HL-60/S4 treated with phorbol 12-myristate 13-acetate at 8.2 ng/mL for 4 days and 3 days (cell line): ENCODE data around the gene NEB.

ENCODE experiments used
- in situ Hi-C: fragments of 300-500 bp; cut with MboI; formaldehyde crosslinking; loops from 2 replicates; pipeline ENCODE4 v1.15.0; 2022; ENCODE audit warnings: low sequenced_read_pairs

NEB gene, protein sequence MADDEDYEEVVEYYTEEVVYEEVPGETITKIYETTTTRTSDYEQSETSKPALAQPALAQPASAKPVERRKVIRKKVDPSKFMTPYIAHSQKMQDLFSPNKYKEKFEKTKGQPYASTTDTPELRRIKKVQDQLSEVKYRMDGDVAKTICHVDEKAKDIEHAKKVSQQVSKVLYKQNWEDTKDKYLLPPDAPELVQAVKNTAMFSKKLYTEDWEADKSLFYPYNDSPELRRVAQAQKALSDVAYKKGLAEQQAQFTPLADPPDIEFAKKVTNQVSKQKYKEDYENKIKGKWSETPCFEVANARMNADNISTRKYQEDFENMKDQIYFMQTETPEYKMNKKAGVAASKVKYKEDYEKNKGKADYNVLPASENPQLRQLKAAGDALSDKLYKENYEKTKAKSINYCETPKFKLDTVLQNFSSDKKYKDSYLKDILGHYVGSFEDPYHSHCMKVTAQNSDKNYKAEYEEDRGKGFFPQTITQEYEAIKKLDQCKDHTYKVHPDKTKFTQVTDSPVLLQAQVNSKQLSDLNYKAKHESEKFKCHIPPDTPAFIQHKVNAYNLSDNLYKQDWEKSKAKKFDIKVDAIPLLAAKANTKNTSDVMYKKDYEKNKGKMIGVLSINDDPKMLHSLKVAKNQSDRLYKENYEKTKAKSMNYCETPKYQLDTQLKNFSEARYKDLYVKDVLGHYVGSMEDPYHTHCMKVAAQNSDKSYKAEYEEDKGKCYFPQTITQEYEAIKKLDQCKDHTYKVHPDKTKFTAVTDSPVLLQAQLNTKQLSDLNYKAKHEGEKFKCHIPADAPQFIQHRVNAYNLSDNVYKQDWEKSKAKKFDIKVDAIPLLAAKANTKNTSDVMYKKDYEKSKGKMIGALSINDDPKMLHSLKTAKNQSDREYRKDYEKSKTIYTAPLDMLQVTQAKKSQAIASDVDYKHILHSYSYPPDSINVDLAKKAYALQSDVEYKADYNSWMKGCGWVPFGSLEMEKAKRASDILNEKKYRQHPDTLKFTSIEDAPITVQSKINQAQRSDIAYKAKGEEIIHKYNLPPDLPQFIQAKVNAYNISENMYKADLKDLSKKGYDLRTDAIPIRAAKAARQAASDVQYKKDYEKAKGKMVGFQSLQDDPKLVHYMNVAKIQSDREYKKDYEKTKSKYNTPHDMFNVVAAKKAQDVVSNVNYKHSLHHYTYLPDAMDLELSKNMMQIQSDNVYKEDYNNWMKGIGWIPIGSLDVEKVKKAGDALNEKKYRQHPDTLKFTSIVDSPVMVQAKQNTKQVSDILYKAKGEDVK (N-terminal part only)

DNA sequence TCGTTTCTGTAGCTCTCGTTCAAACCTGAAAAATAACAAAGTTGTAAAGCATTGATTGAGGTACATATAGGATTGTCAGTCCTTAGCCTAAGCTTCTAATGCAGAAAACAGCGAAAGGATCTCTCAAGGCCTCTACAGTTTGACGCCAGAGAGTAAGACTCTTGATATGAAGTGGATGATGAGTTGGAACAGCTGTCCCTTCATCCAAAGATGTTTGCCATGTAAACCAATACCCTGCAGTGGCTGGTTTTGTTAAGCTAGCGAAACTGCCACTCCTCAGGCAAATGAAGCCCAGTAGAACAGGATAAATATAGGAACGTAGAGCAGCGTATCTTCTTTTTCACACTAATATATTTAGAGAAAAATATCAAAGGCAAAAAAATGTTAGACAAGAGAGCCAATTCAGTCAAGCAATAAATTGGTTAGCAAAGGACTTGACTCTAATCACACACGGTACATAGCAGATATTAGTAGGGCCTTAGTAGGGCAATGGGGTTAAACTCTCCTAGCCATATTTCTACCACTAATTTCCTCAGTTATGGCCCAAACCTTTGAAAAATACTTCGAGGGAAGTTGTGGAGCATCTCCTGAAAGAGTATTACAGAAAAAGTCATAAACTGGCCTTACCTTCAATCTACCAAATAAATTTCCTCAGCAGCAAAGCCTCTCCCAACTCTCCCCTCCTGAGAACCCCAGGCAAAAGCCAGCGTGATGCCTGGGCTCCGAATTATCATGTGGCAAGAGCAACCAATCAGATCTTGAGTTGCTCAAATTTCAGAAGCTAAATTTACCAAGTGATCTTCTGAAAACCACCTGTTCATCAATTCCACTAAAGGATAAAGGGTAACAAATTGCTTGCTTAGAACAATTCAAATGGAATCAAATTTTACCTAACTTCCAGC is at the start of gene NEB:
Gene NEB, minus strand, starts transcription at position 706 of the 902 bp plus-strand sequence. CDS start 1,320 bp downstream, outside the sequence.
- in situ Hi-C loops, result no loop called here

DNA sequence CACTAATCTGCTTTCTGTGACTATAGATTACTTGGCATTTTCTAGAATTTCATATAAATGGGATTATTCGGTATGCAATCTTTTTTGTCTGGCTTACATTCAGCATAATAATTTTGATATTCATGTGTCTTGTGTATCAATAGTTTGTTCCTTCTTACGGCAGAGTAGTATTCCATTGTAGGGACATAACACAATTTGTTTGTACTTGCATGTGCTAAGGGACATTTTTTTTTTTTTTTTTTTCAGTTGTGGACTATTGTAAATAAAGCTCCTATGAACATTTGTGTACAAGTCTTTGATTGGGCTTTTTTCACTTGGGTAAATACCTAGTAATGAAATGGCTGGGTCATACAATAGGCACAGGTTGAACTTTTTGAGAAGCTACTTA is 48.9 kb upstream of the NEB start:
- in situ Hi-C loops, result no loop called here

GRCh38 chr2:151782378-151783132 is 48.3 kb upstream of the NEB start:
- in situ Hi-C loops, result no loop called here

DNA sequence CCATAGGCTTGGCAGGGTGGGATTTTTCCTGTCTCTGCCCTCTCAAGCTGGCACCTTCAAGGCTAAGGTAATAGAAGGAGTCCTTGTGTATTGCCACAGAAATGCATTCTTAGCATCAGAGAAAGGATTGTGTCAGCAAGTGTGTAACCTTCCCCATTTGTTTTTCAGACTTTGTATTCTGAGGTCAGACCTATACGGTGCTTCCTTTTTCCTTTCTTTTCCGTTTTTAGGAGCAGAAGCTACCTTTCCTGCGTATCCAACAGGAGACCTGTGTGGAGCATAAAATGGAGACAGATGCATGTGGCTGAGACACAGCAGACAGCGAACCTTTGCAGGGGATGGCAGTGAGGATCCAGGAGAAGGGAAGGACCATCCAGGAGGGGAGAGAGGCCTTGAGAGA is 47.4 kb upstream of the NEB start:
- in situ Hi-C loops, result no loop called here

DNA sequence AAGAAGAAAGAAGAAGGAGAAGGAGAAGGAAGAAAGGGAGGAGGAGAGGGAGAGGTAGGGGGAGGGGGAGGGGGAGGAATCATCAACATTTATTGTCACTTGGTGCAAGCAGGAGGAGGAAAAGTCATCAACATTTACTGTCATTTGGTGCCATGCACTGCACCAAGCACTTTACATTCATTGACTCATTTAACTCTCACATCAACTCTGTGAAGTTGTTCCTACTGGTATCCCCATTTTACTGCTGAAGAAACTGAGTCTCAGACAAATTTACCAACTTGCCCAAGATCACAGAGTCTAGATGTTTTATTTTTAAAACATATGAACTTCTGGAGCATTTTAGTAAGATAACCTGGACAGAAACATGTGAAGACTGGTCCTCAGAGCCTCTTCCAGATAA is 46.7 kb upstream of the NEB start:
- in situ Hi-C loops, result no loop called here

DNA sequence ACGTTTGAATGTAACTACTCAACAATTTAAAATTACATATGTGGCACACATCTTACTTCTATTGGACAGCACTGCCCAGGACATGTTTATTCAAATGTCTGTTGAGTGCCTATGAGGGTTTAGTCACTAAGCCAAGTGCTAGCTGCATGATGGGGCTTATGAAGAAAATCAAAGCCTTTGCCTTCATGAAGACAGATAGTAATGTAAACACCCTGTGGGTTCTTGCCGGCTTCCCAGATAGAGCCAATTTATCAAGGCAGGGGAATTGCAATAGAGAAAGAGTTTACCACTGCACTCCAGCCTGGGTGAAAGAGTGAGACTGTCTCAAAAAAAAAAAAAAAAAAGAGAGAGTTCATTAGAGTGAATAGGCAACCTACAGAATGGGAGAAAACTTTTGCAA is 43.7 kb upstream of the NEB start:
- in situ Hi-C loops, result no loop called here

- in situ Hi-C loops, result no loop called here
Observed at GRCh38 chr2:151777487-151777886, 43.2 kb upstream of the NEB start.

- in situ Hi-C loops, result no loop called here
Observed at GRCh38 chr2:151776367-151776766, 42.1 kb upstream of the NEB start.

DNA sequence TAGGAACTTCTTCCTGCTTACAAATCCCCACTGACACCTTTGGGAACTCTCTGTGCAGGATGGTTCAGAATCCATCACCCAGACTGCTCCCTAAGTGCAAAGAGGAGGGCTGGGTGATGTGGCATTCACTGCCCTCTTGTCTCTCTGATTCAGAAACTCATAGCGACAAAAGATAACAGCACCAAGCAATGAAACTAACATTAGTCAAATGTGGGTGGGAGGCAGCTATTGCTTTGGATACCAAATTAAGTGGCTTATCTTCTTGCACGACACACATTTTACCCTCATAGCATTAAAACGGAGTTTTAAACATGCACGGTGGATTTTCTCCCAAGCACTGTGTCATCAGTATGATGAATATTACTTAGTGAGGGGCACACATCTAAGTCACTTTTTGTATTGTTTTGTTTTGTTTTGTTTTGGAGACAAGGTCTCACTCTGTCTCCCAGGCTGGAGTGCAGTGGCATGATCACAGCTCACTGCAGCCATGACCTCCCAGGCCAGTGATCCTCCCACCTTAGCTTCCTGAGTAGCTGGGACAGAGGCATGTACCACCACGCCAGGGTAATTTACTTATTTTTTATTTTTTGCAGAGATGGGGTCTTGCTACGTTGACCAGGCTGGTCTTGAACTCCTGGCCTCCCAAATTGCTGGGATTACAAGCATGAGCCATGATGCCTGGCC is 40.9 kb upstream of the NEB start:
- in situ Hi-C loops, result no loop called here

DNA sequence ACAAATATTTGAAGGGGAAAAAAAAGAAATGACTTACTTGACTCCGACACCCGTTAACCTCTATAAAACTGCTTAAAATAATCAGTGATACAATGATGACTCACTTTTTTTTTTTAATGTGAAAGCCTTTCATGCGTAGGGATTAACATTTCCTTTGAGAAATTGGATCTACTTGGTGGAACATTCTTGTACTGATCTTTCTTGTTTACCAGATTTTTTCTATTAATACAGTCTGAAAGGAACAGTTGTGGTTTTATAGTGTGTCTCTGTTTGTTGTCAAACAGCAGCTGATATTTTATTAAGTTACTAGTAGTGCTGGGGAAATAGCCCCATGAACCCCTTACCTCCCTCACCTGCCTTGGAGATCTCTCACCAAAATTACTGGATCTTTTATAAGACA is 40.2 kb upstream of the NEB start:
- in situ Hi-C loops, result no loop called here

GRCh38 chr2:151771599-151772358 is 37.5 kb upstream of the NEB start:
- in situ Hi-C loops, result no loop called here

- in situ Hi-C loops, result no loop called here
Observed at GRCh38 chr2:151770995-151771394, 36.7 kb upstream of the NEB start.

DNA sequence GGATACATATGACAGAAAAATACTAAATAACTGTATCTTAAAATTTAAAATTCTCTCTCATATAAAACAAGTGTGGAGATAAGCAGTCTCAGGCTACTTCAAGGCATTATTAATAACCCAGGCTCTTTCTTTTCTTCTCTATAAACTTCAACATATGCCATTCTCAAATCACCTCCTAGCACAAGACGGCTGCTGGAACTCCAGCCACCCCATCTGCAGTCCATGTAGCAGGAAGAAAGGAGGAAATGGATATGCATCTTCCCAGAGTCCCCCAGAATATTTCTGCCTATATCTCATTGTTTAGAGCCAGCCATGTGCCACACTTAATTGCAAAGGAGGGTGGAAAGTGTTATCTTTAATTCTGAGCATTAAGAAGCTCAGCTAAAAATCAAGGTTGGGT is 35.3 kb upstream of the NEB start:
- in situ Hi-C loops, result no loop called here

GRCh38 chr2:151767536-151767935 is 33.3 kb upstream of the NEB start:
- in situ Hi-C loops, result no loop called here

DNA sequence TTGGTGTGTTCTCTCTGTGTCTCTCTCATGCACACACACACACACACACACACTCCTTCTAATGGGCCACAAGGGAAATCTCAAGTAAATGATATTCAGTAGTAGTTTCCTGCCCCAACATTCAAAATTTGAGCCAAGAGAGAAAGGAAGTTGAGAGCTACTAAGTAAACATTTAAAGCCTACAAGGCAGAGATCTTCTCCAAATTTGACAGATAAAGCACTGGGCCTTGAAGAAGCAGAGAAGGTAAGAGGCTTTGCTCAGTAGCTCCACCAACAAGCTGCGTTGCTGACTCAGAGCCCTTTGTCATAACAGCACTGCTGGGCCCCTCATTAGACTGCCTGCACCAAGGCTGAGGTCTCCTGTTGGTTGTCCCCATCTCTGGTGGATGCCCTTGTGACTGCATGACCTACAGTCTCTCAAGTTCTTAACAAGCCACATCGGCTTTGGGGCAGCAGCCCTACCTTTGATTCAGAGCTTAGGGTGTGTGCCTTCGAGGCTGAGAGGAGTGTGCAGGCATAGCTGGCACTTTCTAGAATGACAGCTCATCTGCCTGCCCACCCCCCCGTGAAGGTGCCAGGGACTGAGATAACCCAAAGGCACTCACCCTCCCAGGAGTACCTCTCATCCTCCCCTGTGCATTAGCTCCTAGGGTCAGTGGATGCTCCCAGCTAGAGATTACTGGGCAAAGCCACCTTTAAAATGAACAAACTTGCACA is 32.3 kb upstream of the NEB start:
- in situ Hi-C loops, result no loop called here

DNA sequence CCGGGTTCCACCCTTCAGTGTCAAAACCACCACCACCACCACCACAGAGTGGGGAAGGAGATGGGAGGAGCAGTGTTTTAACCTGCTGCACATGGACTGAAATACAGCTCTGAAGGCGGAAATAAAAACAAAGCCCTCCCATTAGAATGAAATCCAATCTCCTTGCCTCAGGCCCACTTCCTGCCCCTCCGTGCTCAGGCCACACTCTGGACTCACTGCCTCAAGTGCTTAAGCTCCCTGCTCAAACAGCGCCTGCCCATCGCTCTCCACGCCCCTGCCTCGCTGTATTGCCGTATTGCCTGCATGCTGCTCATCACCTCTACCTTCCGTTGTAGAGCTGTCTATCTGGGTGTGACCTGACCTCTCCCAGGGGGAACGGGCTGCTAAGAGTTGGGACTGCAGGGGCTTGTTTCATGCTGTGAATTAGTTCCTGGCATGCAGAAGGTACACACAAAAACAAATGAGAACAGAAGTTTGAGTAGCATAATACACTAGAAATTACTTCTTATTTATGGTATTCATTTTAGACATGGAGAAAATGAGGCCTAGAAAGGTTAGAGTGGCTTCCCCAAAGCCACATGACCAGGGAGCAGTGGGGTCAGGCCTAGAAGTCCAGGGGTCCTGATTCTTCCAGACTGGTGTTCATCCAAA is 31.6 kb upstream of the NEB start:
- in situ Hi-C loops, result no loop called here

DNA sequence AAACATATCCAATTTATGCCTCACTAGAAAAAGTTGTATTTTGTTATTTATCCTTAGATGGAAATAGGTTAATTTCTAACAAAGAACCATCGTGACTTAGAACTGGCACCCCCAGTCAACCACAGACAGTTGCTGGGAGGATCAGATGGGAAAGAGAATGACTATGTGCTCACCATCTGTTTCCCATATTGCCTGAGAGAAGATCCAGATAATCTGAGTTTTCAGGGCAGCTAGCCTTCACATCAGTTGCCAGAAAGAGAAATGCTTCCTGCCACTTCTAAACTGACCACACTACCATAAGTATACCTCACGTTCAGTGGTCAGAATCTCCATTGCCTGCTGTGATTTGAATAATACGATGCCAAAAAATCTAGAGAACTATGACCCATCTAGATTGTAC is 28.4 kb upstream of the NEB start:
- in situ Hi-C loops, result no loop called here
